ENCODE results near the gene HSPB7. TPM values are rescaled to one million over a fixed set of nuclear protein-coding genes. Genes with fewer than 3 reads are reported as not detected.

HSPB7 gene
- total RNA-seq, 1 experiment from 2014 or later = not detected

- Mint-ChIP-seq H3K27me3 (ENCODE audit: unreplicated experiment) (peaks cover 24% of the 10 kb centered on the region), H3K36me3 (ENCODE audit: insufficient read depth, unreplicated experiment) (no peaks in the 10 kb centered on the region), H3K4me3 (ENCODE audit: low read depth, unreplicated experiment) (no peak overlapping the region), H3K27ac (ENCODE audit: unreplicated experiment) (no peak overlapping the region), H3K9me3 (ENCODE audit: low read depth, unreplicated experiment) (no peaks in the 10 kb centered on the region), H3K4me1 (ENCODE audit: low read depth, unreplicated experiment) (no peaks in the 10 kb centered on the region)
- DNase-seq = no peak
- no TSS peak for BruUV-seq (replicated peaks)
- TF ChIP-seq, protein P1, sequence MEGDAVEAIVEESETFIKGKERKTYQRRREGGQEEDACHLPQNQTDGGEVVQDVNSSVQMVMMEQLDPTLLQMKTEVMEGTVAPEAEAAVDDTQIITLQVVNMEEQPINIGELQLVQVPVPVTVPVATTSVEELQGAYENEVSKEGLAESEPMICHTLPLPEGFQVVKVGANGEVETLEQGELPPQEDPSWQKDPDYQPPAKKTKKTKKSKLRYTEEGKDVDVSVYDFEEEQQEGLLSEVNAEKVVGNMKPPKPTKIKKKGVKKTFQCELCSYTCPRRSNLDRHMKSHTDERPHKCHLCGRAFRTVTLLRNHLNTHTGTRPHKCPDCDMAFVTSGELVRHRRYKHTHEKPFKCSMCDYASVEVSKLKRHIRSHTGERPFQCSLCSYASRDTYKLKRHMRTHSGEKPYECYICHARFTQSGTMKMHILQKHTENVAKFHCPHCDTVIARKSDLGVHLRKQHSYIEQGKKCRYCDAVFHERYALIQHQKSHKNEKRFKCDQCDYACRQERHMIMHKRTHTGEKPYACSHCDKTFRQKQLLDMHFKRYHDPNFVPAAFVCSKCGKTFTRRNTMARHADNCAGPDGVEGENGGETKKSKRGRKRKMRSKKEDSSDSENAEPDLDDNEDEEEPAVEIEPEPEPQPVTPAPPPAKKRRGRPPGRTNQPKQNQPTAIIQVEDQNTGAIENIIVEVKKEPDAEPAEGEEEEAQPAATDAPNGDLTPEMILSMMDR (IDR thresholded peaks at IDR 0.05; ENCODE audit: unreplicated experiment) = no peak
- CTCF ChIA-PET = no interaction called here
- intact Hi-C loops (cut with micrococcal nuclease; ENCODE audit: unreplicated experiment) = no loop called here
These were observed 20.7 kb downstream of the HSPB7 start for GRCh38 chr1:15997076-15997585.

- DNase-seq = peak; percentile 67
- no peaks in the 10 kb centered on the region for H3K36me3 Mint-ChIP-seq (ENCODE audit: insufficient read depth, unreplicated experiment)
- no TSS peak for BruUV-seq (replicated peaks)
- intact Hi-C loops (cut with micrococcal nuclease; ENCODE audit: unreplicated experiment) = no loop called here
- H3K27ac Mint-ChIP-seq (ENCODE audit: unreplicated experiment) = no peak overlapping the region
- H3K4me1 Mint-ChIP-seq (ENCODE audit: low read depth, unreplicated experiment) = no peaks in the 10 kb centered on the region
- no peak overlapping the region for H3K4me3 Mint-ChIP-seq (ENCODE audit: low read depth, unreplicated experiment)
- CTCF ChIA-PET = interaction anchor here (1.1 kb wide), 2 partner anchors 66 to 180 kb away, joined by 3 read pairs; no protein-coding TSS in a partner anchor
- TF ChIP-seq, protein P1 (IDR thresholded peaks at IDR 0.05; ENCODE audit: unreplicated experiment) = peak; percentile 54
- no peaks in the 10 kb centered on the region for H3K9me3 Mint-ChIP-seq (ENCODE audit: low read depth, unreplicated experiment)
- H3K27me3 Mint-ChIP-seq (ENCODE audit: unreplicated experiment) = peaks cover 34% of the 10 kb centered on the region
These were observed 23.1 kb downstream of the HSPB7 start for GRCh38 chr1:15994590-15995351.

DNA sequence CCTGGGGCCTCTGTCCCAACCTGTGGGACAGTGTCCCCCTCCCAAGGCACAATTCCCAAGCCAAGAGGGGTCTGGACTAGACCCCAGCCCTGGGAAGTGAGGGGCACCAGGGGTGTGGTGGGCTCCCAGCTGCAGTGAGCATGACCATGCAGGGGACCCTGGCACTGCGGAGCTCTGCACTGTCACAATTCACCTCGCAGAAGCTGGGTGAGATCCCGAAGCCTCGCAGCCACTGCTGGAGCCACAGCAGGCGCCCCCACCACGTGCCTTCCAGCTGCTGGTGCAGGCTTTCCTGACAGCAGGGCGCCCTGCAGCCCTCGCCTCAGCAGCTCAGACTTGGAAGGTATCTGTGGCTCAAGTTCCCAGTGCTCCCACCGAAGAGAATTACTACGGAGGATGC lies 23.8 kb downstream of the HSPB7 start:
- Mint-ChIP-seq H3K27ac (ENCODE audit: unreplicated experiment) (no peak overlapping the region), H3K9me3 (ENCODE audit: low read depth, unreplicated experiment) (no peaks in the 10 kb centered on the region), H3K27me3 (ENCODE audit: unreplicated experiment) (peaks cover 35% of the 10 kb centered on the region), H3K4me1 (ENCODE audit: low read depth, unreplicated experiment) (no peaks in the 10 kb centered on the region), H3K4me3 (ENCODE audit: low read depth, unreplicated experiment) (no peak overlapping the region), H3K36me3 (ENCODE audit: insufficient read depth, unreplicated experiment) (no peaks in the 10 kb centered on the region)
- no peak for DNase-seq
- intact Hi-C loops (cut with micrococcal nuclease; ENCODE audit: unreplicated experiment) = no loop called here
- TF ChIP-seq, protein P1 (IDR thresholded peaks at IDR 0.05; ENCODE audit: unreplicated experiment) = no peak
- CTCF ChIA-PET = interaction anchor here (1.1 kb wide), 2 partner anchors 67 to 179 kb away, joined by 3 read pairs; no protein-coding TSS in a partner anchor
- no TSS peak for BruUV-seq (replicated peaks)

DNA sequence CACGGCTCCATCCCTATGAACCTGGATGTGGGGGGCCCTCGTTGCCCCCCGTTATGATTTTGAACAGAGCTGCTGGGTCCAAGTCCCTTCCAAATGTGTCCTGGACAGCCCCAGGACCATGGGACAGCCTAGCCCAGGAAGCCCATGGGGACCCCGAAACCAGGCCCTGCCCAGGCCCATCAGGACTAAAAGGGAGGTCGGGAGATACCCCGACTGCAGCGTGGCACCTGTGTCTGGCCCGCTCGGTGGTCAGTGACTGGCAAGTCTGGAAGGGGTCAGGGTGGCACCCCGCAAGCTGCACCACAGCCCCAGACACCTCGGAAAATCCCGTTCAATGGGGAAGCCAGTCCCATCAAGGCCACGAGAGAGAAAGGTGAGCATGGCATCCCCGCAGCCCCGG lies 24.2 kb downstream of the HSPB7 start:
- H3K36me3 Mint-ChIP-seq (ENCODE audit: insufficient read depth, unreplicated experiment) = no peaks in the 10 kb centered on the region
- no peaks in the 10 kb centered on the region for H3K4me1 Mint-ChIP-seq (ENCODE audit: low read depth, unreplicated experiment)
- intact Hi-C loops (cut with micrococcal nuclease; ENCODE audit: unreplicated experiment) = no loop called here
- CTCF ChIA-PET = interaction anchor here (1.1 kb wide), 1 partner anchor 179 kb away, joined by 3 read pairs; no protein-coding TSS in a partner anchor
- DNase-seq = no peak
- H3K9me3 Mint-ChIP-seq (ENCODE audit: low read depth, unreplicated experiment) = no peaks in the 10 kb centered on the region
- no TSS peak for BruUV-seq (replicated peaks)
- TF ChIP-seq, protein P1 (IDR thresholded peaks at IDR 0.05; ENCODE audit: unreplicated experiment) = no peak
- H3K27me3 Mint-ChIP-seq (ENCODE audit: unreplicated experiment) = peaks cover 35% of the 10 kb centered on the region
- H3K4me3 Mint-ChIP-seq (ENCODE audit: low read depth, unreplicated experiment) = no peak overlapping the region
- no peak overlapping the region for H3K27ac Mint-ChIP-seq (ENCODE audit: unreplicated experiment)

Data from Calu3 (cell line).